Immature natural killer cell (primary cell): ENCODE data around the gene ETAA1. TPM values are rescaled to one million over a fixed set of nuclear protein-coding genes. Genes with fewer than 3 reads are reported as not detected.

ENCODE experiments used
- DNase-seq, 3 donors: peaks; one replicate each; pipeline ENCODE4 v3.0.0; 2022; ENCODE audit warnings: mixed read lengths in 1 of 3
- H3K27ac Mint-ChIP-seq, 6 donors: one replicate each; pipeline ENCODE4 v1.8.0; 2020; ENCODE audit warnings: mixed read lengths in 6 of 6, mild to moderate bottlenecking in 5 of 6, inconsistent platforms in 4 of 6, moderate library complexity in 3 of 6
- H3K27me3 Mint-ChIP-seq, 3 donors: one replicate each; pipeline ENCODE4 v1.8.0; 2020 to 2021; ENCODE audit warnings: low read depth in 3 of 3, mild to moderate bottlenecking in 3 of 3, mixed read lengths in 3 of 3, moderate library complexity in 3 of 3, inconsistent platforms in 1 of 3
- H3K36me3 Mint-ChIP-seq, 3 donors: one replicate each; pipeline ENCODE4 v1.8.0; 2020; ENCODE audit warnings: mixed read lengths in 3 of 3, inconsistent platforms in 2 of 3, mild to moderate bottlenecking in 2 of 3
- H3K4me1 Mint-ChIP-seq, 2 donors: one replicate each; pipeline ENCODE4 v1.8.0; 2020; ENCODE audit warnings: inconsistent platforms in 2 of 2, mild to moderate bottlenecking in 2 of 2, mixed read lengths in 2 of 2, moderate library complexity in 1 of 2
- H3K4me3 Mint-ChIP-seq, 5 donors: one replicate each; pipeline ENCODE4 v1.8.0; 2020; ENCODE audit warnings: mild to moderate bottlenecking in 5 of 5, mixed read lengths in 5 of 5, inconsistent platforms in 3 of 5, moderate library complexity in 3 of 5
- H3K9me3 Mint-ChIP-seq, 6 donors: one replicate each; pipeline ENCODE4 v1.8.0; 2020; ENCODE audit warnings: mild to moderate bottlenecking in 6 of 6, mixed read lengths in 6 of 6, inconsistent platforms in 4 of 6, moderate library complexity in 3 of 6
- polyA plus RNA-seq, 3 donors: library from polyadenylated mRNA; unstranded; fragments of 300-500 nt; fragmentation: Illumina TruSeq; gene quantifications; one replicate each; pipeline ENCODE4 v1.2.3, GENCODE V29; 2021

Gene ETAA1
- polyA plus RNA-seq, 3 donors from 2014 or later, result 3.1 to 4.3 (median 4.2) TPM

DNA sequence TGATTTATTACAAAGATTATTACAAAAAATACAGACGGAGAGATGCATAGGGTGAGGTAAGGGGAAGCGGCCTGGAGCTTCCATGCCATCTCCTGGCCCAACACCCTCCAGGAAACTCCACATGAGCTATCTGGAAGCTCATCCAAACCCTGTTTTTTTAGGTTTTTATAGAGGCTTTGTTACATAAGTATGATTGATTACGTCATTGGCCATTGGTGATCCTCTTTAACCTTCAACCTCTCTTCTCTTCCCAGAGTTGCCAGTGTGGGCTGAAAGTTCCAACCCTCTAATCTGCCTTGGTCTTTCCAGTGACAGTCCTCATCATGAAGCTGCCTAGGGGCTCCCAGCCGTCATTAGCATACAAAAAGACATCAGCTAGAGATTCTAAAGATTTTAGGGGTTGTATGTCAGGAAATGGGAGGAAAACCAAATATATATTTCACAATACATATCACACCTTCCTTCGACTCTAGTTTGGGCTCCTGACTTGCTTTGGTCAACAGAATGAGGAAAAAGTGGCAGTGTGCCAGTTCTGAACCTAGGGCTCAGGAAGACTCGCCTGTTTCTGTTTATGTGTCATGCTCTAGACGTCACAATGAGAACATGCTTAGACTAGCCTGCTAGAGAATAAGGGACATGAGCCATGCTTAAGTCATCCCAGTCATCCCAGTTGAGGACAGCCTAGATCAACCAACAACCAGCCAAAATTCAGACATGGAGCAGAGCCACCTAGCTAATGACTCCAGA, 54.1 kb downstream of the ETAA1 start:
- no peak for DNase-seq
- Mint-ChIP-seq H3K27ac (no peak overlapping the region), H3K4me3 (no peak overlapping the region), H3K36me3 (no peaks in the 10 kb centered on the region), H3K9me3 (peaks cover 0 to 3% (median 0%) of the 10 kb centered on the region in 6 donors), H3K27me3 (peaks cover 0 to 3% (median 2%) of the 10 kb centered on the region in 3 donors), H3K4me1 (no peaks in the 10 kb centered on the region)

GRCh38 chr2:67453310-67453709, 56.2 kb downstream of the ETAA1 start:
- no peak overlapping the region for H3K4me3 Mint-ChIP-seq
- peaks cover 0 to 3% (median 0%) of the 10 kb centered on the region in 6 donors for H3K9me3 Mint-ChIP-seq
- H3K27me3 Mint-ChIP-seq, result peaks cover 2 to 3% (median 2%) of the 10 kb centered on the region in 3 donors
- no peak overlapping the region for H3K27ac Mint-ChIP-seq
- no peak for DNase-seq
- no peaks in the 10 kb centered on the region for H3K4me1 Mint-ChIP-seq
- H3K36me3 Mint-ChIP-seq, result no peaks in the 10 kb centered on the region

DNA sequence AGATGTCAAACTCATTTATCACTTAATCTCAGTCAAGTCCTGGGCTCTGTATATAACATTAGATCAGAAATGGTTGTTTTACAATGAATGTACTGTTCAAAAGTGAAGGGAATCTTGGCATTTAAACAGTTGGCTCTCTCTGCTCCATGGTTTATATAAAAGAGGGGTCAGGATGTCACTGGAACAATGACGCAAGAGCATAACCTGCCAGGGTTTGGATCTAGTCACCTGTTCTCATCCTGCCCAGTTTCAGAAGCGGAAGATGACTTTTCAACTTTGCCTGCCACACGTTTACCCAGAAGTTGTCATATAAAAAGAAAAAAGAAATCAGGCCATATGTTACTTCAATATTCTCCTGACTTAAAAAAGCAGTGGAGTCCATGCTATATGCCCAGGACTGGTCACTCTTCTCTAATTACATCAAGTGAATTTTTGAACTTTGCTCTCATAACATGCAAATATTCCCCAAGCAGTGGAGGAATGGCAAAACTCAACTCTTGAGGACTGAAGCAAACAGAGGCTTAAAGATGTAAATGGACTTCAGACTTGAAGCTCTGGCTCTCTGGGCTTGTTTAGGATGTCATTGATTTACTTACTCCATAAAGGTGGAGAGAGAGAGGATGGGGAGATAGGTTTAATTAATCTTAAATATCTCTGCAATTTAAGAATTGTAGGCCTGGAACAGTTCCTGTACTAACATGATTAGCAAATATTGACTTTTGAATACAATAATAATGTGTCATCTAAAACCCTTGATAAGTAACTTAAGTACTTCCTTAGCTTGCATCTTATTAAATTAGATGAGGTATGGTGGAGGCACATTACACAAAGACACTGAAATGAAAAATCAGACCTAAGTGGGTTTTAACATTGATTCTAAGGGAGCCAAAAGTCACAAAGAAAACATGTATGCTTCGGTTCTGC, 58.3 kb downstream of the ETAA1 start:
- peaks cover 2 to 4% (median 2%) of the 10 kb centered on the region in 3 donors for H3K27me3 Mint-ChIP-seq
- no peaks in the 10 kb centered on the region for H3K36me3 Mint-ChIP-seq
- H3K4me3 Mint-ChIP-seq, result no peak overlapping the region
- no peaks in the 10 kb centered on the region for H3K4me1 Mint-ChIP-seq
- peaks cover 0 to 3% (median 0%) of the 10 kb centered on the region in 6 donors for H3K9me3 Mint-ChIP-seq
- DNase-seq, result no peak
- no peak overlapping the region for H3K27ac Mint-ChIP-seq

GRCh38 chr2:67456428-67456827, 59.3 kb downstream of the ETAA1 start:
- DNase-seq, result no peak
- Mint-ChIP-seq H3K4me1 (no peaks in the 10 kb centered on the region), H3K4me3 (no peak overlapping the region), H3K27me3 (peaks cover 0 to 4% (median 4%) of the 10 kb centered on the region in 3 donors), H3K9me3 (peaks cover 0 to 3% (median 0%) of the 10 kb centered on the region in 6 donors), H3K36me3 (no peaks in the 10 kb centered on the region), H3K27ac (no peak overlapping the region)

- Mint-ChIP-seq H3K4me3 (no peak overlapping the region), H3K9me3 (peaks cover 0 to 2% (median 0%) of the 10 kb centered on the region in 6 donors), H3K36me3 (no peaks in the 10 kb centered on the region), H3K27me3 (peaks cover 0 to 4% (median 4%) of the 10 kb centered on the region in 3 donors), H3K27ac (no peak overlapping the region), H3K4me1 (no peaks in the 10 kb centered on the region)
- DNase-seq, result no peak
These were observed 60.6 kb downstream of the ETAA1 start for GRCh38 chr2:67457699-67458098.

DNA sequence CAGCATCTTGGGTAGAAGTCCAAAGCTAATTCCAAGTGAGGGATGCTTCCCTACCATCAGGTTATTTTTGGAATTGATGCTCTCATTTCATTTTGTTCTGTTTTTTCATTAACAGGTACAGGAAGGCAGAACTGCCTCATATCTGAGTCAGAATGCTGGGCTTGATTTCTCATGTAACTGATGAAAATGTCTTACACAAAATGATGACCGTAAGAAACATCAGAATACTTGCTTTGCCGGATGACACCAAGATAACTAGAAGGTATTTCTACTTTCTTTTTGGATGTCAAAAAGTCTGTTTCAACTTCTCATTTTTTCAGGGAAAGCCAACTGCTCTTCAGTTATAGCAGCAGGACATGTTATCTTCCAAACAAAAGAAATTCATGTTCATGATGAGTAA, 62.6 kb downstream of the ETAA1 start:
- no peak for DNase-seq
- Mint-ChIP-seq H3K27ac (no peak overlapping the region), H3K4me1 (no peaks in the 10 kb centered on the region), H3K27me3 (peaks cover 0 to 4% (median 3%) of the 10 kb centered on the region in 3 donors), H3K9me3 (peaks cover 0 to 2% (median 0%) of the 10 kb centered on the region in 6 donors), H3K36me3 (no peaks in the 10 kb centered on the region), H3K4me3 (no peak overlapping the region)
